ENCODE results near the gene KRTAP1-1. TPM values are rescaled to one million over a fixed set of nuclear protein-coding genes. Genes with fewer than 3 reads are reported as not detected.

KRTAP1-1 gene
- total and polyA plus RNA-seq, 2 donors (not counting 1 experiment from before 2014, with no cell fraction given), result not detected

GRCh38 chr17:41029633-41030245 lies 11.5 kb downstream of the KRTAP1-1 start, which contains the start of gene KRTAP1-4:
KRTAP1-4 (minus strand) TSS chr17:41030195; CDS start chr17:41030078, 117 bp downstream.
- Histone ChIP-seq H4K20me1 (ENCODE audit: control insufficient read depth, insufficient read depth, low read length, poor library complexity, severe bottlenecking) (no peaks in the 10 kb centered on the region), H3K79me2 (ENCODE audit: control insufficient read depth, insufficient read depth, low read length) (no peaks in the 10 kb centered on the region), H3K27me3 (replicated peaks in 1 of 4; ENCODE audit: control extremely low read depth in 1 of 4, control insufficient read depth in 3 of 4, insufficient read depth in 4 of 4, low read length in 3 of 4) (peaks cover 0 to 9% (median 3%) of the 10 kb centered on the region in 4 experiments), H3K36me3 (replicated peaks in 1 of 2; ENCODE audit: control extremely low read depth in 1 of 2, control insufficient read depth in 1 of 2, extremely low read depth in 1 of 2, insufficient read depth in 2 of 2, low read length in 1 of 2) (no peaks in the 10 kb centered on the region), H3K9ac (ENCODE audit: low read length) (no peak within 1 kb of the TSS), H2AFZ (ENCODE audit: insufficient read depth, low read depth, low read length, poor library complexity, severe bottlenecking) (no peak within 1 kb of the TSS), H3K4me3 (ENCODE audit: control extremely low read depth in 1 of 5, extremely low read depth in 1 of 5, insufficient read depth in 1 of 5, low read depth in 2 of 5, low read length in 4 of 5) (no peak within 1 kb of the TSS), H3K9me3 (ENCODE audit: control extremely low read depth in 1 of 3, control insufficient read depth in 2 of 3, insufficient read depth in 1 of 3, low read length in 2 of 3) (no peaks in the 10 kb centered on the region), H3K4me1 (ENCODE audit: control insufficient read depth in 2 of 2, insufficient read depth in 2 of 2, low read length in 2 of 2) (no peaks in the 10 kb centered on the region), H3K27ac (ENCODE audit: low read length in 2 of 2) (no peak within 1 kb of the TSS), H3K4me2 (replicated peaks; ENCODE audit: low read depth, low read length, poor library complexity, severe bottlenecking) (no peak within 1 kb of the TSS)
- no peak for ATAC-seq (ENCODE audit: low read depth)
- 90% methylated on average over 9 of the region's 12 CpGs for WGBS (ENCODE audit: insufficient coverage)
- no peak for DNase-seq
- Mint-ChIP-seq H3K4me1 (no peaks in the 10 kb centered on the region), H3K27me3 (peaks cover 48% of the 10 kb centered on the region), H3K9me3 (ENCODE audit: insufficient read depth) (no peaks in the 10 kb centered on the region), H3K4me3 (no peak within 1 kb of the TSS), H3K27ac (no peak within 1 kb of the TSS)
- POLR2A ChIA-PET, result no interaction called here
- TF ChIP-seq, protein P1, sequence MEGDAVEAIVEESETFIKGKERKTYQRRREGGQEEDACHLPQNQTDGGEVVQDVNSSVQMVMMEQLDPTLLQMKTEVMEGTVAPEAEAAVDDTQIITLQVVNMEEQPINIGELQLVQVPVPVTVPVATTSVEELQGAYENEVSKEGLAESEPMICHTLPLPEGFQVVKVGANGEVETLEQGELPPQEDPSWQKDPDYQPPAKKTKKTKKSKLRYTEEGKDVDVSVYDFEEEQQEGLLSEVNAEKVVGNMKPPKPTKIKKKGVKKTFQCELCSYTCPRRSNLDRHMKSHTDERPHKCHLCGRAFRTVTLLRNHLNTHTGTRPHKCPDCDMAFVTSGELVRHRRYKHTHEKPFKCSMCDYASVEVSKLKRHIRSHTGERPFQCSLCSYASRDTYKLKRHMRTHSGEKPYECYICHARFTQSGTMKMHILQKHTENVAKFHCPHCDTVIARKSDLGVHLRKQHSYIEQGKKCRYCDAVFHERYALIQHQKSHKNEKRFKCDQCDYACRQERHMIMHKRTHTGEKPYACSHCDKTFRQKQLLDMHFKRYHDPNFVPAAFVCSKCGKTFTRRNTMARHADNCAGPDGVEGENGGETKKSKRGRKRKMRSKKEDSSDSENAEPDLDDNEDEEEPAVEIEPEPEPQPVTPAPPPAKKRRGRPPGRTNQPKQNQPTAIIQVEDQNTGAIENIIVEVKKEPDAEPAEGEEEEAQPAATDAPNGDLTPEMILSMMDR (IDR thresholded peaks at IDR 0.05), result no peak
- no peak for TF ChIP-seq EZH2 (IDR thresholded peaks at IDR 0.05; ENCODE audit: borderline replicate concordance, insufficient read depth, low read depth, low read length, poor library complexity, severe bottlenecking)
- CTCF ChIA-PET, result no interaction called here
- intact Hi-C loops (cut with micrococcal nuclease), result no loop called here

- Histone ChIP-seq H3K4me2 (replicated peaks; ENCODE audit: low read depth, low read length, poor library complexity, severe bottlenecking) (no peak within 1 kb of the TSS), H4K20me1 (ENCODE audit: control insufficient read depth, insufficient read depth, low read length, poor library complexity, severe bottlenecking) (no peaks in the 10 kb centered on the region), H2AFZ (ENCODE audit: insufficient read depth, low read depth, low read length, poor library complexity, severe bottlenecking) (no peak within 1 kb of the TSS), H3K79me2 (ENCODE audit: control insufficient read depth, insufficient read depth, low read length) (no peaks in the 10 kb centered on the region), H3K9me3 (ENCODE audit: control extremely low read depth in 1 of 3, control insufficient read depth in 2 of 3, insufficient read depth in 1 of 3, low read length in 2 of 3) (no peaks in the 10 kb centered on the region), H3K4me3 (ENCODE audit: control extremely low read depth in 1 of 5, extremely low read depth in 1 of 5, insufficient read depth in 1 of 5, low read depth in 2 of 5, low read length in 4 of 5) (no peak within 1 kb of the TSS), H3K4me1 (ENCODE audit: control insufficient read depth in 2 of 2, insufficient read depth in 2 of 2, low read length in 2 of 2) (no peaks in the 10 kb centered on the region), H3K36me3 (replicated peaks in 1 of 2; ENCODE audit: control extremely low read depth in 1 of 2, control insufficient read depth in 1 of 2, extremely low read depth in 1 of 2, insufficient read depth in 2 of 2, low read length in 1 of 2) (no peaks in the 10 kb centered on the region), H3K27me3 (replicated peaks in 1 of 4; ENCODE audit: control extremely low read depth in 1 of 4, control insufficient read depth in 3 of 4, insufficient read depth in 4 of 4, low read length in 3 of 4) (peaks cover 0 to 9% (median 3%) of the 10 kb centered on the region in 4 experiments), H3K27ac (ENCODE audit: low read length in 2 of 2) (no peak within 1 kb of the TSS), H3K9ac (ENCODE audit: low read length) (no peak within 1 kb of the TSS)
- ATAC-seq (ENCODE audit: low read depth) (no peak), DNase-seq (no peak)
- TF ChIP-seq EZH2 (IDR thresholded peaks at IDR 0.05; ENCODE audit: borderline replicate concordance, insufficient read depth, low read depth, low read length, poor library complexity, severe bottlenecking), result no peak
- TF ChIP-seq, protein P1 (IDR thresholded peaks at IDR 0.05), result no peak
- Mint-ChIP-seq H3K27ac (no peak within 1 kb of the TSS), H3K4me1 (no peaks in the 10 kb centered on the region), H3K4me3 (no peak within 1 kb of the TSS), H3K9me3 (ENCODE audit: insufficient read depth) (peaks cover 8% of the 10 kb centered on the region), H3K27me3 (peaks cover 66% of the 10 kb centered on the region)
- WGBS (ENCODE audit: insufficient coverage), result 88% methylated on average over 7 of the region's 9 CpGs
- ChIA-PET POLR2A (no interaction called here), CTCF (no interaction called here)
- intact Hi-C loops (cut with micrococcal nuclease), result no loop called here
These were observed 14.4 kb downstream of the KRTAP1-1 start, which contains the start of gene KRTAP1-5 for GRCh38 chr17:41026715-41027471. KRTAP1-5 (minus strand) TSS chr17:41027208; CDS start chr17:41027155, 53 bp downstream.

Measured in B cell (primary cell).